NK-92 (cell line): Measurements from ENCODE around the gene EHMT2.
"Not testable (repeated sequence)": the region's sequence is repeated elsewhere in the genome, so short reads cannot be mapped to it uniquely, and the experiment has no call there.

Experiments
- DNase-seq: peaks from one replicate; lab custom pipeline; 2025; ENCODE audit not compliant: unreplicated experiment; lab: John Stamatoyannopoulos, UW

The EHMT2 gene

GRCh38 chr6:31842053-31842452 is 55.4 kb downstream of the EHMT2 start:
- no peak for DNase-seq

GRCh38 chr6:31839779-31840126 is 57.7 kb downstream of the EHMT2 start:
- not testable (repeated sequence) for DNase-seq

GRCh38 chr6:31838968-31839367 is 58.5 kb downstream of the EHMT2 start:
- DNase-seq = no peak

GRCh38 chr6:31838114-31838553 is 59.4 kb downstream of the EHMT2 start:
- DNase-seq = not testable (repeated sequence)

- no peak for DNase-seq
Observed at GRCh38 chr6:31837369-31838113, 60.0 kb downstream of the EHMT2 start.

- no peak for DNase-seq
Observed at GRCh38 chr6:31836474-31837368, 60.8 kb downstream of the EHMT2 start.

- no peak for DNase-seq
Observed at GRCh38 chr6:31836047-31836473, 61.4 kb downstream of the EHMT2 start.

GRCh38 chr6:31834367-31835250 is 62.9 kb downstream of the EHMT2 start:
- DNase-seq = no peak

GRCh38 chr6:31831350-31832215 is 65.9 kb downstream of the EHMT2 start:
- no peak for DNase-seq

- no peak for DNase-seq
Observed at GRCh38 chr6:31830886-31831335, 66.6 kb downstream of the EHMT2 start.
